Stimulated activated CD8-positive, alpha-beta memory T cell treated with anti-CD3 and anti-CD28 coated beads, Interleukin-2, amount 100 ng/mL, for 48 hours (primary cell): ENCODE measurements around the gene CDH4.

Source experiments
- DNase-seq, 2 donors: peaks; one replicate each; pipeline ENCODE4 v3.0.0-alpha.2; 2020; ENCODE audit warnings: low read depth in 2 of 2

CDH4 gene

DNA sequence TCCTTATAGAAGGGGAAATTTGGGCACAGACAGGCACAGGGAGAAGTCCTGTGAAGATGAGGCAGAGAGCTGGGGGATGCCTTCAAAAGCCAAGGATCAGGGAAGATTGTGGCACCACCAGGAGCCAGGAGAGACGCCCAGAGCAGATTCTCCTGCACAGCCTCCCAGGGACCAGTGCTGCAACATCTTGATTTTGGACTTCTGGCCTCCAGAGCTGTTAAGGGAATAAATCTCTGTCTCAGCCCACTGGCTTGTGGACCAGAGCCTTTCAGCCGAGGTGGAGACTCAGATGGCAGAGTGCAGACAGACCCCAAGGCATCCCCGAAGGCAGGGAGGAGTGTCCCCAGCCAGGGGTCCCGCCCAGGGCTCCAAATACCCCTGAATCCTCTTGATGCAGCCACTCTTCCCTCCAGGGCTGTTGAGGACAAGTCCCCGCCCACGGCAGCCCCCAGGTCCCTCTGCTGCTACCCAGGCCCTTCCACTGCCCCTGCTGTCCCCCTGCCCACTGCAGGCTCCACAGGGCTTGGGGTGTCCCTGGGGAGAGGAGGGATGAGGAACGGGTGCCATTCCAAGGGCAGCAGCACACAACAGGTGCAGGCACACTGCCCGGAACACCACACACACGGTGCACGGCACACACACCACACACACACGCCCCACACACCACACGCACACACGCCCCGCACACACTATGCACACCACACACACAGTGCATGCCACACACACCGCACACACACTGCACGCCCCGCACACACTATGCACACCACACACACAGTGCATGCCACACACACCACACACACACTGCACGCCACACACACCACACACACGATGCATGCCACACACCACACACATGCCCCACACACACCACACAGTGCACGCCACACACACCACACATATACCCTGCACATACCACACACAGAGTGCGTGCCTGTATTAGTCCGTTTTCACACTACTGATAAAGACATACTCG lies 502.2 kb downstream of the CDH4 start:
- DNase-seq = no peak

DNA sequence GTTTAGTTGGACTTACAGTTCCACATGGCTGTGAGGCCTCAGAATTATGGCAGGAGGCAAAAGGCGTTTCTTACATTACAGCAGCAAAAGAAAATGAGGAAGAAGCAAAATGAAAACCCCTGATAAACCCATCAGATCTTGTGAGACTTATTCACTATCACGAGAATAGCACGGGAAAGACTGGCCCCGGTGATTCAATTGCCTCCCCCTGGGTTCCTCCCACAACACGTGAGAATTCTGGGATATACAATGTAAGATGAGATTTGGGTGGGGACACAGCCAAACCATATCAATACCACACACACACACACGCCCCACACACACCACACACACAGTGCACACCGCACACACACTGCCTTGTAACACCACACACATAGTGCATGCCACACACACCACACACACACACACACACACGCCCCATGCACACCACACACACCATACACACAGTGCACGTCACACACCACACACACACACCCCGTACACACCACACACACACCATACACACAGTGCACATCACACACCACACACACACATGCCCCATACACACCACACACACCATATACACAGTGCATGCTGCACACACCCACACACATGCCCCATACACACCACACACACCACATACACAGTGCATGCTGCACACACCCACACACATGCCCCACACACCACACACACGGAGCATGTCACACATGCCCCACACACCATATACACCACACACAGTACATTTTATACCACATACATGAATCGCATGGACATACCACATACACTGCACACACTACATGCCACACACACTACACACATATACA lies 503.1 kb downstream of the CDH4 start:
- DNase-seq = no peak

DNA sequence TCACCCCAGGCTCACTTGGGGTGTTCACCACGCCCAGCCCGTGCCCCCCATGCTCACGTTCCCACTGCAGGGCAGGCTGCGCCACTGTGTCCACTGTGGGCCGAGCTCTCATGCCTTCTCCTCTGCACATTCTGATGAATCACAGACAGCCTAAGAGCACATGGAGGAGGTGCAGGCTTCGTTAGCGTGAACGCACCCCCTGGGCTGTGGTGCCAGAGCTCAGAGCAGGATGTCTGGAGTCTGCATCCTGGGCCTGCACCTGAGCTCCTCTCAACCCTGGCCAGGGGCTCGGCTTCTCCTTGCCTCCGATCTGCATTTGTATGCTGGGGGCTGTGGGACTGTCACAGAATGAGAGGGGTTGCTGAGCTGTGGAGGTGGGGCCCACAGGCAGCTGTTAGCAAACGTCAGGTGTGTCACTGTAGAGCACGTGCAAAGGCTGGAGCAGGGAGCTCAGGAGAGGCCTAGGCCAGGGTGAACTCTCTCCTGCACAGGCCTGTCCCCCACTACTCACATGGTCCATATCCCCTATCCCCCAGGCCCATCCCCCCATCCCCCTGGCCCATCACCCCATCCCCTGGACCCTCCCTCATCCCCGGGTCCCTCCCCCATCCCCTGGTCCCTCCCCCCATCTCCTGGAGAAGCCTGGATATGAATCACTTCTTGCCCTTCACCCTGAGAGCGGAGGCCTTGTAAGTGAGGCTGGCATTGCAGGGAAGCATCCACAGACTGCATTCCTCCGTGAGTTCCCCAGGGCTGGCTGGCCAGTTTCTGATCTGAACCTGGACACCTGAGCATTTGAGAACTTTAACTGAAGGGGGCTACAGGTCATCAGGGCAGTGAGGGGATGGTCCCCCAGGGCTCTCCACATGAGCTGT lies 504.1 kb downstream of the CDH4 start:
- DNase-seq = no peak

DNA sequence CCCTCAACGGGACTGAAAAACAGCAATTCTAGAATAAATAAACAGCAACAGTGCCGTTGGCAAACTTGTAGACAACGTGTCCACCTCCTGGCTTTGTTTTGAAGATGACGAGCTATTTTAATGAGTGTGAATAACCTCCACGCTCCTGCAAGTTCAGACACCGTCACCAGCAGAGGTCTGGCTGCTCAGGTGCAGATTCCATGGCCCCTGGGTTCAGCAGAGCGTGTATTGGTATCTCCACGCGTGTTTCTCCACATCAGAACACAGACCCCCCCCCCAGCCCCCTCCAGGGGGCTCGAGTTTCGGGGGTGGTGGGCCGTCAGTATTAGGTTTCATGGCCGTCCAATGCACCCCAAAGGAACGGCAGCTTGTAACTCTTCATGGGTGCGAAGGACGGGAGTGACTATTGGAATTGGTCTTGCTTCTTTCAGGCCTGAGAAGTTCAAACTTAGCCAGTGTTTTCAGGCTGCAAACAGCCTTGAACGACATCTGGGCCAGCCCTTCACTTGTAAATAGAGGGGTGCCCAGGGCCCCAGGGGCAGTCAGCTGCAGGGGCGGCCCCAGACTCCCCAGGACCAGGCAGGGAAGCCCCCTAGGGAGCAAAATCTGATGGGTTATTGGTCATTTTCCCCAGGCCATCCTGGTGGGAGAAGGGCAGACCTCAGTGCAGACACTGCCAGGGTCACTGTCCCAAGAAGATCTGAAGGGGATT lies 505.1 kb downstream of the CDH4 start:
- no peak for DNase-seq

DNA sequence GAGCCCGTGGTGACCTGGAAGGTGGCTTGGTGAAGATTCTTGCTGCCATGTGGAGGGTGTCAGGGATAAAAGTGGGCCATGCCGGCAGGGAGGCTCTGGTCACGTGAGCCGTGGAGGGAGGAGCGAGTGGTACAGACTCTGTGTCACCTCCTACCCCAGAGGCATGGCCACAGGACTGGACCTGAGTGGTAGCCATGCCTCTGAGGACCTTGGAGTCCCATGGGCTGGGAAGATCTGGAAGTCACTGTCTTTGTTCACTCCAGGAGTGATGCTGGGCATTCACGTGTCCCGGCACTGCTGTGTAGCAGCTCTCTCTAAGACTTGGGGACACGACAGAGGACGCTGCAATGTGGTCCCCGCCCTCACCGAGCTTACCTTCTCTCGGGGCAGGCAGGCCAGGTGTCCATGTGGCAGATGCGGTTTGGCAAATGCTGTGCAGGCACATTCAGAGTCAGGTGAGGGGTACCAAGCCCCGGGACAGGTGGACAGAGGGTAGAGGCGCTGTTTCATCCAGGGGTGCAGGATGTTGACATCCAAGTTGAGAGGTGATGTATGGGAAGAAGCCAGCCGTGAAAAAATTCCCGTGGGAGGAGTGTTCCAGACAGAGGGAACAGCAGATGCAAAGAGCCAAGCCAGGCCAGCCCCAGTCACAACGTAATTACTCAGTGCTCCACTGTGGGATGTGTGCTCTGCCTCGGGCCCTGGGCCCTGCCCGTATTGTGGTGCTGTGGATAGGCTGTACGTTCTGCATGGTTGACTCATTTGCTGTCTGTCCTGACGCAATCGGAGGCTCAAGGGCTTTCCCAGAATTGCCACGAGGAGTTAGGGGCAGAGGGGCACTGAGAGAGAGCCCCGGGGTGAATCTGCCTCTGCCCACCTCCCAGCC lies 505.9 kb downstream of the CDH4 start:
- DNase-seq = no peak

DNA sequence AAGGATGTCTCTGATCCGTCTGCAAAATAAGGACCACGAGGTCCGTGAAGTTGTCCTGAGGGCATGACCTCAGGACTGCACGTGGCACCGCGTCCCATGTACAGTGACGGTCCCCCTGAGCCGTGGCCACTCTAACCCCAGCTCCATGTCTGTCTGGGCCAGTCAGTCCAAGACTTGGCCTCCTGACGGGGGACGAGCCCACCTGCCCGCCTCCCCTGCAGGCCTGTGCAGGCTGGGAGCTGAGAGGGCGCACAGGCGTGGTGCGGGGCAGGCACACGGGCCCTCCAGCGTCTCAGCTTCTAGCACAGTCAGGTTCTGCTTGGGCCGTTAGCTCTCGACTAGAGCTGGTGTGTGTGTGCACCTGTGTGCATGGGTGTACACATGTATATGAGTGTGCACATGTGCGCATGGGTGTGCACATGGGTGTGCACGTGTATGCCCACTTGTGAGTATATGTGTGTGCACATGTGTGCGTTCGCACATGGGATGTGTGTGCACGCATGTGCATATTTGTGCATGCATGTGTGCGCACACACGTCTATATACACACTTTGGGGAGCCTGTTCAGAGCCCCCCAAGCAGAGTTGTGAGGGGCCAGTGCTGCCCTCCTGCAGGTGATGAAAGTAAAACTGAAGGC lies 506.6 kb downstream of the CDH4 start:
- DNase-seq = no peak

DNA sequence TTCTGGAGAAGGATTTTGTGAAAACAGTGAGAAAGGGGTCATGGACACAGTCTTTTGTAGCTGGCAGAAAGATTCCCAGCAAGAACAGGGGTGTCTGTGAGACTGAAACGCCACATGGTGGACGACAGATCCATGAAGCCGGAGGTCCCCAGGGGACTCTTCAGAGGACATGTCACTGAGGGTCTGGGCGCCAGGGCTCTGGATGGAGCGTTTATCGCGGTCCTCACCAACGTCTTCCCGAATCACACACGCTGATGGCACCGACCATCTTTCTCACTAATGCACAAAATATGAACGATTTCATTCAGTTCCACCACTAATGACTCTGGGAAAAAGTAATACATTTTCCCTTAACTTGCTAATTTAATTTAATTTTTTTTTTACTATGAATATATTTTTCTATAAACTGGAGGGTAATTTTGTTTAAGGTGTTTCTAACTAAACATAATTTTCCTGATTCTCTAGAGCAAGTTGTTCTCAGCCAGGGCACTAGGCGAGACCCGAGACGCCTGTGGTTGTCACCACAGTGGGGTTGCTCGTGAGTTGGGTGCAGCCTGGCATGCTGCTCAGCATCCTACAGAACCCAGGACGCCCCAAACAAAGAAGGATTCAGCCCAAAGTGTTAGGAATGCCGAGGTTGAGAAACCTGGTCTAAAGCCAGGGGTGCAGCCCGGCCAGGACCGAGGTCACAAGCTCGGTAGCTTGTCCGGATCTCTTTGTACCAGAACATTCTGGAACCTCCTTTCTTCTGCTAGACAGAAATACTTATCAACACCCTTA lies 507.4 kb downstream of the CDH4 start:
- DNase-seq = no peak

DNA sequence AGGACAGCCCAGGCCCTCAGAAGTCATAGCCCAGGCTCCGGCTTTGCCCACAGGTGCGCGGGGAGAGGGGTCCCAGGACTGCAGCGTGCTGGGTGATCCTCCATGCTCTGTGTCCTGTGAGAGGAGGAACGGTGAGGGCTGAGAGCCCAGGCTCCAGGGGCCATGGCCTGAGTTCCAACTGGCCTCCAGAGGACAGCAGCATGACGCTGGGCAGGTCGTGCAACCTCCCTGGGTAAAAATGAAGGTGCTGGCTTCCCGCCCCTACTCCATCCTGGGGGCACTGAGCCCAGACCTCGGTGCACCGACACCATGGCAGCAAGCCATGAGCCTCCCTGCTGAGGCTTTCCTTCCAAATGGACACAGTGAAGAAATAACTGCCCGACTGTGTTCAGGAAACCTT lies 508.3 kb downstream of the CDH4 start:
- DNase-seq = no peak

DNA sequence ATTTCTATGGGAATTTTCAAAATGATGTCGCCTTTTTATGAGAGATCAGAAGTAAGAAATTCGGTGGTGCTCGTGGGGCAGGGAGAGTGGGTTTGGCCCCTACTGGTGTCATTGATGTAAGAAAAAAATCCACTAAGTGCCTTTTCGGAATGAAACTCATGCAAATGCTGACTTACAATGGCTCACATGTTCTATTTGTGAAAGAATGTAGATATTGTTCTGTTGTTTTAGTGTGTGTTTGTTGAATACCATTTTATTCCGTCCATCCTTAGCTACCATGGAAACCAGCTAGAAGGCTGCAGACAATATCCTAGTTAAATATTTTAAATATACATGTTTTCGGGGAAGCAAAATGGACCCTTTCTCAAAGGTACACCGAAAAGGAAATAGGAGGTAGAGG lies 508.7 kb downstream of the CDH4 start:
- DNase-seq = no peak

DNA sequence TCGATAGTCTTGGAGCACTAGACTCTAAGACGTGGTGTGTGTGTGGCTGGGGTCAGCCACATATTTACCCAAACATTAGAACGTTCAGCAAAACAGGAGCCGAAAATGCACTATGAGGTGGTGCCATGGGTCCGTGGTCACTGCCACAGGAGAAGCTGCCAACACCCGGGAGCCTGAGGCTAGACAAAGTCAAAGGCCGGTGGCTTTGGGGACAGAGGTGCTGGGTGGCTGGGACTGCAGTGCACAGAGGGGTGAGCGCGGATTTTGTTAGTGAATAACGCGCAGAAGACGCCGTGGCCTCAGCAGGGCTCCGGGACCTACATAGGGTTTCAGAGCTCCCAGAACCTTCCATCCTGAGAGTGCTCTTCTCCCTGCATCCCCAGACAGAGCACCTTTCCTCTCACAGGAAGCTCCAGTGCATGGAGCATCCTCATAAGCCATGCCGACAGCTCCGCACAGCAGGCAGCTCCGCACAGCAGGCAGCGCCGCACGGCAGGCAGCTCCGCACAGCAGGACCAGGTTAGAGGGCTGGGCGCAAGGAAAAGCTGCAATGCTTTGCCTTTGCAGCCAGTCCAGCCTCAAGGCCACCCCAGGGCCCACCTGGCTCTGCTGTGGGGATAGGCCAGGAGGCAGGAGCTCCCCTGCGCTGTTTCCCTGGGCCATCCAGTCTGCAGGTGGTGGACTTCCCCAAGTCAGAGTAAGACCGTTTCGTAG lies 509.5 kb downstream of the CDH4 start:
- no peak for DNase-seq

DNA sequence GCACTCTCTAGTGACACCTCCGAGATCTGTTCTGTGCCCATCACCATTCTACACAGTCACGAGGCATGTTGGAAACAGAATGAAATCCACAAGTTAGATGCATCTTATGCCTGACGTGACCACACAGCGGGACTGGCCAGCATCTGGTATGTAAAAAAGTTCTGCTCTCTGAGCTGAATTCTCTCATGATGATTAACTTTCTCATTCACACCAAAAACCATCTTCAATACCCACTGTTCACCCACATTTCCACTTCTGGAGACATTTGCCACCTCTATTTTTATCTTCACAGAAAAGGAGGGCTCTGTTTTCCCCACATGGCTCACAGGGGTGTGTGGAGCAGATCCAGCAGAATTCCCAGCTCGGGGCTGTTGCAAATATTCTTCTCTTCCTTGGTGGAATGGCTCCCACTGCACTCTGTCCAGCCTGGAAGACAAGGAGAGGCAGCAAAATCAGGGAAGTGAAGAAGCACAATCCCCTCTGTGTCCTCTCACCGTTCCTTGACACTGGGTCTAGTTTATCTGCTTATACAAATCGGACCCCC lies 510.2 kb downstream of the CDH4 start:
- no peak for DNase-seq

DNA sequence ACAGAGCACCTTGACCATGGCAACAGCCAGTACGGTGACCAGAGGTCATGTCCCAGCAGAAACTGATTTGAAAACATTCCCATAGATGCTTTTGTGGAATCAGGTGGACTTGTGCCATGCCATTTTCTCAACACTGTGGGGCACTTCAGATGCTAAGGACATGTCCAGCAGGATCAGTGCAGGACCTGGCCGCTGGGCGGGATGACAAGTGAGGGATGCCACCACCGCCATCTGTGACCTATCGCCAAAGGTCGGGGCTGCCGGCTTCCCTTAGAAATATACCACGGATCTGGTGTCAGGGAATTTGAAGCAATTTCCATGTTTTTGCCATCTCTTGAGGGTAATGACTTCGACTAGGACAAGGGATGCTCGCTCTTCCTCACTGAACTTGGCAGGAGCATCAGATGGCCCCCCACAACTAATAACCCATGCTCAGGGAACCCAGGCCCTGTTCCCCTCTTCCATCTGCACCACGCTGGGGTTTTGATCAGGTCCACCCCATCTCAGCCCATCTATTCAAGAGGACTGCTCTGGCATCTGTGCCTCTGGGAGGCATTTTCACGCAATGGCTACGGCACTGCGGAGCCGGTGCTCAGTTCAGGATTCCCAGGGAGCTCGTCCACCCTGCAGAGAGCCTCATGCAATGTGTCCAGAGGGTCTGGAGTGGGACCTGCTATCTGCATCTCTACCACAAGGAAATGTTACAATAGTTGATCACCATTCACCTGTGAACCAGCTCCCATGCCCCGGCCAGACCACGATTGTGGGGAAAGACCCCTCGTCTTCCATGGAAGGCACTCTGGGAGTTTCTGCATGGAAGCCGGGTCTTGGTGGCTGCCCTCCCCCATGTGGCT lies 511.1 kb downstream of the CDH4 start:
- no peak for DNase-seq

DNA sequence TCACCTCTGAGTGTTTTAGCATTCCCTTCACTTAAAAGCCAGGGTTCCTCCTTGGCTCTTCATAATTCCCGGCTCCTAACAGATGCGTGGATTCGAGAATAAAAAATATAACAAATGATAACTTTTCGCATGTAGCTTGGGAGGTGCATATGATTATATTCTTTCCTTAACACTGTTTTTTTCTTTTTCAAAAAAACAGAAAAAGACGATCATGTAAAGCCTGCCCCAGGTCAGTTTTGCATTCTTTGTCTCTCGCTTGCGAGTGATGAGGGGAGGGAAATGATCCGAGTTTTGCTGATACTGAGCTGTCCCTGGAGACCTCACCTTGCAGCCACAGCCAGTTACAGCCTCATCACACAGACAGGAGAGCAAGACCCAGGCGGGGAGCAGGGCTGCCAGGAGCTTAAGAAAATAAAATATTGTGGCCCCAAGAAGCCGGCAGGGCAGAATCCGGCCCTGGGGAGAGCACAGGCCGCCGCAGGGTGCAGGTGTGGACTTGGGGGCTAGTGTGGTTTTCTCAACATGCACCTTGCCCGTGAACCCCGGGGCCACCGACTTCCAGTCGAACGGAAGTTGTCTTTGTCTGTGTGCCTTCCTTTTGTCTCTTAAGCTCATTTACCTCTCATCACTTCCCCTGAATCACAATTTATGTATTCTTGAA lies 511.8 kb downstream of the CDH4 start:
- no peak for DNase-seq

DNA sequence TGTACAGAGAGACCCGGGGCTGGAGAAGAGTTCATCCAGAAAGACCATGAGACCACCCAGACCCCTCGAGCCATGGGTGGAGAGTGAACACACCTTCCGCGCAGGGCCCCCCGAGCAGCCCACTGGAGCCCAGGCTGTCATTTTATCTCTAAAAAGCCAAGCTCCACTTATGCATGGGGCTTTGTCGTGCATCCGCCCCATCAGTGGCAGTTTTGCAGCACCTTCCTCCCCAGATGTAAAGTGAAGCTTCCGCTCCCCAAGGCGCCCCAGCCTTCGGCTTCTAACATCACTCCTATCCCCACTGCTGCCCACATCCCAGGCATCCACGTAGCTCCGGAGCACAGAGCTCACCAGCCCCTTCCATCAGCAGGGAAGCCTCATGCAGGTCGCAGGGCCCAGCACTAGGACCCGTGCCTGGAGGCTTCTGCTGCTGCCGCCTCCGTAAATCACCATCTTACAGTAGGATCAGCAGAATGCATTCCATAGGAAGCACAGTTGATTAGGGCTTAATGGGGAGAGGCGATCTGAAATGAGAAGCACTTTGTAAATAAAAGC lies 512.5 kb downstream of the CDH4 start:
- DNase-seq = no peak

DNA sequence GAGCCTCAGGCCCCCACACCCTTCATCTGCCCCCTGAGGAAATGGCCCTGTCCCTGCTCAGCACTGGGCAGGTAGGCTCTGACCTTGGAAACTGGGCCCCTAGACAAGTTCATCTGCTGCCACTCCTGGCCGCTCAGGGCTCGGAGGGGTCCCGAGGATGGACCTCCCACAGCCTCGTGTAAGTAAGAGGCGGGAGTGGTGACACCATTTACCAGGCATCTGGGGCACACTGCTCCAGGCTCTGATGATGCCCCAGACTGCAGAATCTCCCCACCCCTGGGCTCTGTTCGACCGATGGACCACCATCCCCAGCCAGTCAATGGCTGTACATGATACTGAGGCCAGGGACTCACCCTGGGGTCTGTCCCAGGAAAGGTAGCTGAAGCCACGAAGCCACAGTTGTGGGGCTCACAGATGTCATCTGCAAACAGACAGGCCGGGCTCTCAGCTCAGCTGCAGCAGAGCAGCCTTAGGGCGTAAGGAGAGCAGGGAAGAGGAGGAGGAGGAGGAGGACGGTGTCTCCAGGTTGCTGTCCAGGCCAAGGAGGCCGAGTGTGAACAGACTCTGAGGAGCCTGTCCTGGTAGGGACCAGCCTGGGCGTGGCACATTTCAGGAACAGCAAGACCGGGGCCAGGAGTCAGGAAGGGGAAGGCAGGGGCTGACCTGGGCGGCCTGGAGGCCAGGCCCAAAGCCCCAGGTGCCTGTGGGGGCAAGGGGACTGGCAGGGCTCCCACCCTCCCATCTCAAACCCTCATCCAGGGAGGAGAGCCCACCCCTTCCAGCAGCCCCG lies 513.2 kb downstream of the CDH4 start:
- no peak for DNase-seq
